ENCODE measurements around the gene SLC4A1.

- TF ChIP-seq ZC3H10 (CRISPR knock-in tag; IDR thresholded peaks at IDR 0.05), result no peak
- TF ChIP-seq PPARA (CRISPR knock-in tag; IDR thresholded peaks at IDR 0.05; ENCODE audit: borderline replicate concordance), result no peak
- TF ChIP-seq, protein P1, sequence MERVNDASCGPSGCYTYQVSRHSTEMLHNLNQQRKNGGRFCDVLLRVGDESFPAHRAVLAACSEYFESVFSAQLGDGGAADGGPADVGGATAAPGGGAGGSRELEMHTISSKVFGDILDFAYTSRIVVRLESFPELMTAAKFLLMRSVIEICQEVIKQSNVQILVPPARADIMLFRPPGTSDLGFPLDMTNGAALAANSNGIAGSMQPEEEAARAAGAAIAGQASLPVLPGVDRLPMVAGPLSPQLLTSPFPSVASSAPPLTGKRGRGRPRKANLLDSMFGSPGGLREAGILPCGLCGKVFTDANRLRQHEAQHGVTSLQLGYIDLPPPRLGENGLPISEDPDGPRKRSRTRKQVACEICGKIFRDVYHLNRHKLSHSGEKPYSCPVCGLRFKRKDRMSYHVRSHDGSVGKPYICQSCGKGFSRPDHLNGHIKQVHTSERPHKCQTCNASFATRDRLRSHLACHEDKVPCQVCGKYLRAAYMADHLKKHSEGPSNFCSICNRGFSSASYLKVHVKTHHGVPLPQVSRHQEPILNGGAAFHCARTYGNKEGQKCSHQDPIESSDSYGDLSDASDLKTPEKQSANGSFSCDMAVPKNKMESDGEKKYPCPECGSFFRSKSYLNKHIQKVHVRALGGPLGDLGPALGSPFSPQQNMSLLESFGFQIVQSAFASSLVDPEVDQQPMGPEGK (CRISPR knock-in tag; IDR thresholded peaks at IDR 0.05; ENCODE audit: borderline replicate concordance), result no peak
Observed at GRCh38 chr17:44251062-44251461, 16.9 kb downstream of the SLC4A1 start.

Data from SK-N-SH treated with all-trans-retinoic acid at 6 μM for 48 hours (cell line).